Measurements from ENCODE around the gene ATRN.
"Not testable (repeated sequence)": the region's sequence is repeated elsewhere in the genome, so short reads cannot be mapped to it uniquely, and the experiment has no call there.

The ATRN gene

DNA sequence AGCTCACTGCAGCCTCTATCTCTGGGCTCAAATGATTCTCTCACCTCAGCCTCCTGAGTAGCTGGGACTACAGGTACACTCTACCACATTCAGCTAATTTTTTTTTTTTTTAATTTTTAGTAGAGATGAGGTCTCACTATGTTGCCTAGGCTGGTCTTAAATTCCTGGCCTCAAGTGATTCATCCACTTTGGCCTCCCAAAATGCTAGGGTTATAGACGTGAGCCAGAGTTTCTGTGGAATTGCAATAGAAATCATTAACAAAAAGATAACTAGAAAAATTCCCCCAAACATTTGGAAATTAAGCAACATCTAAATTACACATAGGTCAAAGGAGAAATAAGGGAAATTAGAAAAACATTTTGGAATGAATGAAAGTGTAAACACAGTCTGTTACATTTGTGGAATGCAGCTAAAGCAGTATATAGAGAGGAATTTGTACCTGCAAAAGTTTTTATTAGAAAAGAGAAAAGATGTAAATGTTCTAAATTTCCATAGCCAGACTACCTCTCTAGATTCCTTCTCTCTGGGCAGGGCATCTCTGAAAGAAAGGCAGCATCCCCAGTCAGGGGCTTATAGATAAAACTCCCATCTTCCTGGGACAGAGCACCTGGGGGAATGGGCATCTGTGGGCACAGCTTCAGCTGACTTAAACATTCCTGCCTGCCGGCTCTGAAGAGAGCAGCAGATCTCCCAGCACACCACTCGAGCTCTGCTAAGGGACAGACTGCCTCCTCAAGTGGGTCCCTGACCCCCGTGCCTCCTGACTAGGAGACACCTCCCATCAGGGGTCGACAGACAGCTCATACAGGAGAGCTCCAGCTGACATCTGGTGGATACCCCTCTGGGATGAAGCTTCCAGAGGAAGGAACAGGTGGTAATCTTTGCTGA is 51.3 kb downstream of the ATRN start:
- FAIRE-seq: no peak

DNA sequence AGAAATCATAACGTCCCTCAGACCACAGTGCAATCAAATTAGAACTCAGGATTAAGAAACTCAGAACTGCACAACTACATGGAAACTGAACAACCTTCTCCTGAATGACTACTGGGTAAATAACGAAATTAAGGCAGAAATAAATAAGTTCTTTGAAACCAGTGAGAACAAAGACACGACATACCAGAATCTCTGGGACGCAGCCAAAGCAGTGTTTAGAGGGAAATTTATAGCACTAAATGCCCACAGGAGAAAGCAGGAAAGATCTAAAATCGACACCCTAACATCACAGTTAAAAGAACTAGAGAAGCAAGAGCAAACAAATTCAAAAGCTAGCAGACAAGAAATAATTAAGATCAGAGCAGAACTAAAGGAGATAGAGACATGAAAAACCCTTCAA is 53.9 kb downstream of the ATRN start:
- not testable (repeated sequence) for FAIRE-seq

DNA sequence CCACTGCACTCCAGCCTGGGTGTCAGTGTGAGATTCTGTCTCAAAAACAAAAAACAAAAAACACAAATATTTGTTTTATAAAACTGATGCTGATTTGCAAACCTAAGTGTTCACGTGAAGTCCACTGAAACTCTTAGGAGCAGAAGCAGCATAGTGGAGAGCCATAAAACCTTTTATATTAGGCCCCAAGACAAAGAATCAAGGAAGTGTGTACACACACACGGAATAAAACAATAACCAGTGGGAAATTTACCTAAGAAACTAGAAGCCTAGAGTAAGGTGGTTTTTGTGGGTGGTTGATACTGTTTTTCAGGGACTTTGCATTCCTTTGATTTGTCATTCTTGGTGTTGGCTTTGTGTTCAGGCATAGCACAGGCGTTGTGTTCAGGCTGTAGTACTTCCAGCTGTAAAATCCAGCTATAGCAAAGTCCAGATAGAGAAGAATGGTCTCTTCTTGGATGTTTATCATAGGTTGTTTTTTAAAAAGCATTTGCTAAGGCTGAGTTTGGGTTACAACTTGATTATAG is 61.3 kb downstream of the ATRN start:
- FAIRE-seq: no peak

DNA sequence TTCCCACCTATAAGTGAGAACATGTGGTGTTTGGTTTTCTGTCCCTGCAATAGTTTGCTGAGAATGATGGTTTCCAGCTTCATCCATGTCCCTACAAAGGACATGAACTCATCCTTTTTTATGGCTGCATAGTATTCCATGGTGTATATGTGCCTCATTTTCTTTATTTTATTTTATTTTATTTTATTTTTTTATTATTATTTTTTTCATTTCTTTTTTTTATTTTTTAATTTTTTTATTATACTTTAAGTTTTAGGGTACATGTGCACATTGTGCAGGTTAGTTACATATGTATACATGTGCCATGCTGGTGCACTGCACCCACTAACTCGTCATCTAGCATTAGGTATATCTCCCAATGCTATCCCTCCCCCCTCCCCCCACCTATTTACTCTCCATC is 66.9 kb downstream of the ATRN start:
- FAIRE-seq: not testable (repeated sequence)

DNA sequence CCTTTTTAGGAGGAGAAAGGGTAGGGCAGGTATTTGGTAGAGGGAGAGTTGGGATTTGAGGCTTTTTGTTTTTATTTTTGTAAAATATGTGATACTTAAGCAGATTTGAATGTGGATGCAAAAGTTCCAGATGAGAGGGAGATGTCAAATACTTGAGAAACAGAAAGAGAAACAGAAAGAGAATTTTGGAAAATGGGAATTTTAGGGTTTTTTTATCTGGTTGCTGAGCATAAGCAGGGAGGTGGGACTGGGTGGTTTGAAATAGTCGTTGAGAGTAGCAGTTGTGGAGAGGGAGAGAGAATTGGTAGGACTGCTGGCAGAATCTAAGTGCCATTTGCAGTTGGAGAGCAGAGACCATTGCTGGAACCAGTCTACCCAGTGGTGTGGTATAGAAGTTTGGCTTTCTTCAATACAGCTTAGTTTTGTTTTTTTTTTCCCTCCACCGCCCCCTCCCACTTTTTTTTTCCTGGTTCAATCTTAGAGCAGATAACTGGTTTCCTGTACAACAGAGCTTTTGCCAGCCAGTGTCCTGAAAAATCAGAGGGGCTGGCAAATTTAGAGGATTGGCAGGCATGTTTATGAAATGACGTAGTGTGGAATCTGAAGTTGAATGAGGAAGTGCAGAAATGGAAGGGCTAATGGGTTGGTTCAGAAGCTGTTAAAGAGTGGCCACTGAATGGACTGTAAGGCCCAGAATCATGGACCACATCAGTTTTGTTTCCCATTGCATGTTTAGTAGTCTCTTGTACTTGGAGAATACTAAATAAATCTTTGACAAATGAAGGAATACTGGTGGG is 68.7 kb downstream of the ATRN start:
- FAIRE-seq: no peak

DNA sequence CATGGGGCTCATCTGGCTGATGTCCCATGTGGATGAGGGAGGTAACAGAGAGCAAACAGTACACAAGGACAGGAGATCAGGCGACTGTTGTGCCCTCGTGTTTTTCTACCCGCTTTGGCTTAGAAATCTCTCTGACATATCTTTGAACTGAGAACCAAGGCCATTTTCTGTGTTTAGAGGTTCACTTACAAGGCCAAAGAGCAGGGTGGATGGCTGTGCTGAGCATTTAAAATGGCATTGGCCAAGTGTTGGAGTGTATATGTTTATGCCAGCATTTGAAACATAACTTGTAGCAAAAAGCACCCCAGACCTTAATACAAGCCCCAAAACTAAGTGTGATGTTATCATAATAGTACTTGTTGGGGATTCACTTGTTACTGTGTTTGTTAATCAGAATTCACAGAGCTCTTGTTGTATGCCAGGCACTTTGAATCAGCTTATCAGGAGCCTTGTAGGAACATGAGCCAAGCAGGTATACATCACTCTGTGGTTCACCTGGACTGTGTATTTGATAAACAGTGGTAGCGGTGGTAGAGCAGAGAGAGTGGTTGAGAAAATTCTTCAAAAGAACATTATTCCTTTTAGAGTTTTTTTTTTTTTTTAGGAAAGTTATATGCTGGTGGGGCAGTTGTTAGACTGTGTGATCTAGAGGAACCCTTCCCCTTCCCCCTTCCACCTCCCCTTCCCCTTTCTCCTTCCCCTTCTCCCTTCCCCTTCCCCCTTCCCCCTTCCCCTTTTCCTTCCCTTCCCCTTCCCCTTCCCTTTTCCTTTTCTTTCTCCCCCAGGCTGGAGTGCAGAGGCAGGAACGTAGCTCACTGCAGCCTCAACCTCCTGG is 71.3 kb downstream of the ATRN start:
- no peak for FAIRE-seq

DNA sequence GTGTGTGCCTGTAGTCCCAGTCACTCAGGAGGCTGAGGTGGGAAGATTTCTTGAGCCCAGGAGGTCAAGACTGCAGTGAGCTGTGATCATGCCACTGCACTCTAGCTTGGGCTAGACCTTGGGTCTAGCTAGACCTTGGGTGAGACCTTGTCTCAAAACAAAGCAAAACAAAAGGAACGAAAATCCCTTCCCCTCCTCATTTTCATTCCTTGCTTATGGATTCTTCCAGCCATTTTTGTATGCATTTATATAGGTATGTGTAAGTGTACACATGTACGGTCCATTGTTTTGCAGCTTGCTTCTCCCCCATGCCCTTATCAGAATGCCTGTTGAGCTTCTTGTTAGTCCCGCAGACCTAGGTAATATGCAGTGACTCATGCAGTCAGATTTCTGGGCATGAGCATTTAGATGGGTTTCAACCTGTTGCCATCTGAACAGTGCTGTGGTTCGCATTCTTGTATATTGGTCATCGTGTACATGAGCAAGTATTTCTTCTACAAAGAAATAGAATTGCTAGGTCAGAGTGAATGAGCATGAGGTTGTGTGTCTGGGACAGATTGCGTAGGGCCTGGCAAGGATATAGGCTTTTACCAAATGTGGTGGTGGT is 73.2 kb downstream of the ATRN start:
- FAIRE-seq: no peak

DNA sequence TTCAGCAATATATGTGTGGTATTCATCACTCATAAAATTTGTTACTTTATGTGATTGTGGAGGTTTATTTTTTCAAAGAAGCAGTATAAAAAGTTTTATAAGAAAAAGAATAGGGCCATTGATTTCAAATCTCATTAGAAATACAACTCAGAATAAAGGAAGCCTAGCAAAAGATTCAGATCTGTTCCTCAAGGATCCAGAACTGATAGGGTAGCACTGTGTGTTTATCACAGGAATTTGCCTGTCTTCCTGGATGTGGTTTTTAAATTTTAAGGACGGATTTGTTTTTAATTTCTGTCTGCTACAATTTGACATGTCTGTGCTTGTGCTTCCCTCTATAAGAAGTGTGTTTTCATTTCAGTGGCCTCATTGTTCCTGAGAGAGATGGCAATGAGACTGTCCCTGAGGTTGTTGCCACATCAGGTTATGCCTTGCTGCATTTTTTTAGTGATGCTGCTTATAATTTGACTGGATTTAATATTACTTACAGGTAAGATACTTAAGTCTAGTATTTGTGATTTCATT is 74.6 kb downstream of the ATRN start:
- no peak for FAIRE-seq

DNA sequence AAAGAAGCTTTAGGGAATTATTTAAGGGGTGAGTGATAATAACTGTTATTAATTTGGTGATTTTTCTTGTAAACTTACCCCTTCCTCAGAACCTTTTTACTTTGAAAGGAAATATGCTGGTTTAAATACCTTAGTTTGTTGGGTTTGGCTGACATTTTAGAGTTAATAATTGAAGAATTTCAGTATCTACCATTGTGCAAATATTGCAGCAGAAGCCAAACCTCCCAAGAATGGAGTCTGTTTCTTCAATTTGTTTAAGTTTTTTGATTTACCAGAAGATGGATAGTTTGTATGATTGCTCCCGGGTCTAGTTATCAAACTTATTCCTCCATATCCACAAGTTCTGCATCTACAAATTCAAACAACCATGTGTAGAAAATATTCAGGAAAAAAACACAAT is 77.1 kb downstream of the ATRN start:
- no peak for FAIRE-seq

DNA sequence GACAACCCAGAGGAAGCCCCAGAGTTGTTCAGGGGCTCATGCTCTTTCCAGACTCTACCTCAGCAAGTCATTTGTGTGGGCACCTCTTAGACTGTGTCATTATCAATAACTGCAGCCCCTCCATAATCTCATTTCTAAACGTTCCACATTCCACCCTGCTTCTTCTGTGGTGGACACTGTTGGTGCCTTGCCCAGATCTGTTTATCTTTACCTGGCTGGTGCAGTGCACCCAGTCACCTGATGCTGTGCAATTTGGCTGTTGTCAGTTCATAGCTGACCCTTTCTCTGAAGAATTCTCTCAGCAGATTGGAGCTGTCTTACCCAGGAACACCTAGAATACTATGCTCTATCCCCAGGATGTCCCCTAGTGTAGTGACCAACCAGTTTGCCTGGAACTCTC is 80.0 kb downstream of the ATRN start:
- no peak for FAIRE-seq

DNA sequence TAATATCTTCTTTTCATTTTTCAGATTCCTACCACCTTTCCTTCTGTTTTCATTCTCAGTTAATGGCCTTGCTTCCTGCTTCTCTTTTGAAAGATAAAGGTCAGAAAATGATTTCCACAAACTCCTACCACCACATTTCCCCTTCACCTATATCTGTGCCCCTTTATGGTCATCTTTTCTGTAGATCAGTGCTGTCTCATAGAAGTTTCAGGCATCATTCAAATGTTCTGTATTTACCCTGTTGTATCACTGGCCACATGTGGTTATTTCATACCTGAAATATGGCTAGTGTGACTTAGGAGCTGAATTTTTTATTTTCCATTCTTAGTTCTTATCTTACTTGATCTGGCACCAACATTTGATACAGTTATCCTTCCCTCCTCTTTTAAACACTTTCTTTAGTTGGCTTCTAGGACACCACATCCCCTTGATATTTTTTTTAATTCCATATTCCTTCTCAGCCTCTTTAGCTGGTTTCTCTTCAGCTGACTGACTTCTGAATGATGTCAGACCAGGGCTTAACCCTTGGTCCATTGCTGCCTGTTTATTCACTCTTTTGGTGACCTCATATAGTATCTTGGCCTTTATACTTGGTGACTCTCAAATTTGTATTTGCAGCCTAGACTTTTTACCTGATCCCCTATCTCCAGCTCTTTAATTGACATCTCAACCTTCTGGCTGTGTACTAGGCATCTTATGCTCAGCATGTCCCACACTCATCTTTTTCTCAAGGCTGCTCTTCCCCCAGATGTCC is 81.0 kb downstream of the ATRN start:
- no peak for FAIRE-seq

DNA sequence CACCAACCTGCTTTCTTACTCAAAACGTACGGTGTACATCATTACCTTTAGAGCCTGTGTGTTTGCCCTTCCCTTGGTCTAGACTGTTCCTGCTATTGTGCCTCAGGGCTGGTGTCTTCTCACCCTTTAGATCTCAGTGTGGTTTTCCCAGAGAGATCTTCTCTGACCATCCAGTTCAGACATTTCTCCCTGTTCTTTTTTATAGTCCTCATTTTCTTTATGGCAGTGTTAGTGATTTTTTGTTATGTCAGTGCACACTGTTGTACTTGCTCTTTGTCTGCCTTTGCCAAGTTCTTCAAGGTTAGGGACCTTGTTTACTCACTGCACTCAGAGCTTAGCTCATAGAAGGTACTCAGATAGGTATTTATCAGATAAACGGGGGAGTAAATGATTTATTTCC is 82.8 kb downstream of the ATRN start:
- FAIRE-seq: no peak

DNA sequence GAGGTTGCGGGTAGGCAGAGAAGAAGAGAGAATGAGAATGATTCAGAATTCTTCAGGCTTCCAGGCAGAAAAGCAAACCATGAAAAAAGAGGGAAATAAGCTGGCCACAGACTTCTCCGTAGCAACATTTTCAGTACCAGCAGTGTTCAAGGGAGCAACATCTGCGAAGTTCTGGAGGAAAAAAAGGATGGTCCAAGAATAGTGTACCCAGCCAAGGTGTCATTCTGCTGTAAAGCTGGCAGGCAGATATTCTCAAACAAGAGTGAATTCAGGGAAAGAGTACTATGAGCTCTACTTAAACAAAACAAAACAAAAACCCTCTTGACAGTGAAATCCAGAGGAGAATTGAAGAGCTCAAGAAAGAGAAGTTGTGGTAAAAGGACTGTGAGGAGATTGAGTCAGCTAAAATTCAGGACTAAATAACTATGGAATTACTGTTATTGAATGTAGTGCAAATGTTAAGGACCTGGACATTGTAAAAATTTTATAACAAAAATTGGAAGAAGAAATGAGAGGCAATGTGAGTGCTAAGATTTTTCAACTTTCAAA is 86.5 kb downstream of the ATRN start:
- no peak for FAIRE-seq

DNA sequence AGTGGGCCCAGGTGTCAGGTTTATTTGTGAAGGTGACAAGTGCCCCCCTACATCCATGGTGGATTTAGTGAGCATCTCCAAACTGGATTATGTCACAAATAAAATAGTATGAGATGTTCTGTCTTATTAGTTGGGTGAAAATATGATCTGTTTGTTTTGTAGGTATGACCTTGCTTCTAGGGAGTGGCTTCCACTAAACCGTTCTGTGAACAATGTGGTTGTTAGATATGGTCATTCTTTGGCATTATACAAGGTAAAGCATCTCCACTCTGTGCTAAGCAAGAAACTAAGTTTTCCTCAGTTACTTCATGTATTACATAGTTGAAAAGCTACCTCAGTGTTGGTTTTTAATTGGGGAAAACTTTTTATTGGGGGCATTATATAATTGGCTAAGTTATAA is 88.4 kb downstream of the ATRN start:
- FAIRE-seq: no peak

DNA sequence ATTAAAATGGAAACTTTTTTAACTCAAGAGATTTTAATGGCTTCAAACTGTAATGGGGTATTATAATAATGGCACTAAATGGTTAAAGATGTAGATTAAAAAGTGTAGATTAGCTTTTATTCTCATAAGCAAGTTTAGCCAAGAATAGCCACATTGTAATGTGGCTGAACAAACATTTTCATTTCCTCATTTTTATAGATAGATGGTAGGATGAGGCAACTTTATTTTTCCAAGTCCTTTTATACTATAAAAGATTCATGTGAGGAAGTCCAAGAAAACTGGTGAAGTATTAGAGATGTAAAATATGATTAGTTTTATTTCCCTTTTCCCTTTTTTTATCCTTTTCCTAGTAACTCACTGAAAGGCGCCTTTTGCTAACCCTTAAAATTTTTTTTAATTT is 88.8 kb downstream of the ATRN start:
- FAIRE-seq: peak; percentile 7

DNA sequence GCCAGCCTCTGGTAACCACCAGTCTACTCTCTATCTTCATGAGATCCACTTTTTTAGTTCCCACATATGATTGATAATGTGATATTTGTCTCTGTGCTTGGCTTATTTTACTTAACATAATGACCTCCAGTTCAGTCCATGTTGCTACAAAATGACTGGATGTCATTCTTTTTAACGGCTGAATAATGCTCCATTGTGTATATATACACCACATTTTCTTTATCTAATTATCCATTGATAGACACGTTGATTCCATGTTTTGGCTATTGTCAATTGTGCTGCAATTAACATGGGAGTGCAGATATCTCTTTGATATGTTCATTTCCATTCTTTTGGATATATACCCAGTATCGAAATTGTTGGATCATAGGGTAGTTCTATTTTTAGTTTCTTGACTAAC is 89.3 kb downstream of the ATRN start:
- no peak for FAIRE-seq

DNA sequence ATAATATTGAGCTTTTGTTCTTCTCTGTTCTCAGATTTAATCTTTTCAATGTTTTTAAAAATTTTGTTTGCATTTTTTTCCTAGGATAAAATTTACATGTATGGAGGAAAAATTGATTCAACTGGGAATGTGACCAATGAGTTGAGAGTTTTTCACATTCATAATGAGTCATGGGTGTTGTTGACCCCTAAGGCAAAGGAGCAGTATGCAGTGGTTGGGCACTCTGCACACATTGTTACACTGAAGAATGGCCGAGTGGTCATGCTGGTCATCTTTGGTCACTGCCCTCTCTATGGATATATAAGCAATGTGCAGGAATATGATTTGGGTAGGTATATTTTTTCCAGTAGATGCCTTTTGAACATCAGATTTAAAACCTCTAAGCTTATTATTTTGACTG is 89.8 kb downstream of the ATRN start:
- no peak for FAIRE-seq

DNA sequence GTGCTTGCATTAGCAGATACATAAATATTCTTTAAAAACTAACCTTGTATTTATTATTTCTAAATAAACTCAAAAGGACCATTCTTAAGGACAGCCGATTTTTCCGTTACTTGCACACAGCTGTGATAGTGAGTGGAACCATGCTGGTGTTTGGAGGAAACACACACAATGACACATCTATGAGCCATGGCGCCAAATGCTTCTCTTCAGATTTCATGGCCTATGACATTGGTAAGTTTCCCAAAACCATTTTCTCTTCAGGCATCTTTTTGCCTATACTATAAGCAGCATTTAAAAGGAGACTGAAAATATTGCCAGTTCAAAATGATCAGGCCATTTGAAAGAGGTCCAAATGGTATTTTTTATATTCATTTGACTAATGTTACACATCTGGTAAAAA is 92.3 kb downstream of the ATRN start:
- FAIRE-seq: no peak

DNA sequence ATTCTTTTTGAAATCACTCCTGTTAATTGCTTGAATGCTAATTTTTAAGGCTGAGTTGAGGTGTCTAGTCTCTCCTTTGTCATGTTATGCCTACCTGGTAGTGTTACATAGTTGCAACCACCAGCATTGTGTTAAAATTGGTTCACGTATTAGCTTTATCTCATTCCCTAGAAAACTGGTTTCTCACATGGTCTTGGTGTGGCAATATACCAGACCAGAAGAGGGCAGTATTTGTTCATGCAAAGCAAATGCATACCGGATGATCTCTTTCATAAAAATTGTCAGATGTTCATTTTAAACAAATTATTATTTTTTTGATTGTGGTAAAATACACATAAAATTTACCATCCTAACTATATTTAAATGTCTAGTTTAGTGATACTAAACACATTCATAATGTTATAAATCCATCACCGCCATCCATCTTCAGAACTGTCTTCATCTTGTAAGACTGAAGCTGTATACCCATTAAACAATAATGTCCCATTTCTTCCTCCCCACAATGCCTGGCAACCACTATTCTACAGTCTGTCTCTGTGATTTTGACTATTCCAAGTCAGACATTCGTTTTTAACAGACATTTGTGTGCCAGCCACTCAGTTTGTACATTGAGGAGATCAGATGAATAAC is 92.8 kb downstream of the ATRN start:
- peak; percentile 83 for FAIRE-seq

DNA sequence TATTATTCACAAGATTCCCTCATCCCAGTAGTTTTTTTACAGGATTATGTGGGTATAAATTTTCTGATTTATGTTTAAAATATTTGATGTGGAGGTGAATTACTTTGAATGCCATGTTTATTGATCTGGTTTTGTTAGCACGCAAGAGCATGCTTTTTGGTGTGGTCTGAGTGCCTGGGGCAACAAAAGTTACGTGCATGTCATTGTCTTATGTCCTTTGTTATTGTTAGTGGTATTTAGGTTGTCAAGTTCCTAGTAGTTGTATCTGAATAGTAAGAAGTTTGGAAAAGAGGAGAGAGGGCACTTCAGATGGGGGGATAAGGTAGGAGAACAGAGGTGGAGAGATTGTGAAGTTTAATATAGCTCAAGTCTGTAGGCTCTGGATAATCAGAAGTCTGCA is 95.0 kb downstream of the ATRN start:
- no peak for FAIRE-seq

DNA sequence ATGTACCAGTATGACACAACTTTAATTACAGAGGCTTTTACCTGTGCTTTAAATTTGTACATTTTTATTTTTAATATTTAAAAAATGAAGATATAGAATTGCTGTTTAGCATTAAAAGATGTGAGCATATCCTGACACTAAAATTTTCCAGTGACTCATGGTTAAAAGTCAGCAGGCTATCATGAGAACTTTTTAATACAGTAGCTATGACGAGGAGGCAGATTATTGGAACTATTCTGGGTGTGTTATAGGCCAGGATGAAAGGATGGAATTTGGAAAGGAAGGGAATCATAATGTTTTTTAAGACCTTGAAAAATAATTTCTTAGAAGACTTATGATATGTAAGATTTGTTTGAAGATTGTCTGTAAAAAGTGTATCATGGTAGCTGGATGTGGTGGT is 101.3 kb downstream of the ATRN start:
- no peak for FAIRE-seq
